SU-DHL-6 (cell line): ENCODE results near the gene B4GALT5.

Experiments
- H2AFZ ChIP-seq: fragments of 200-600 bp; sonication (generic); 2 replicates; pipeline ENCODE4 v1.6.1; 2014; ENCODE audit warnings: low read depth, mild to moderate bottlenecking, moderate library complexity, mixed read lengths, antibody characterized with exemption, low read length; ENCODE audit not compliant: severe bottlenecking
- H3F3A ChIP-seq: fragments of 200-600 bp; shearing (Covaris generic); 2 replicates; pipeline ENCODE4 v1.6.0; 2016; ENCODE audit warnings: antibody characterized with exemption, mild to moderate bottlenecking; ENCODE audit not compliant: insufficient read depth
- H3K27ac ChIP-seq: fragments of 200-600 bp; sonication (generic); 2 replicates; pipeline ENCODE4 v1.5.1; 2016; ENCODE audit warnings: low read depth, mild to moderate bottlenecking, low read length, moderate library complexity, mixed read lengths
- H3K27me3 ChIP-seq: fragments of 200-600 bp; sonication (generic), shearing (Covaris generic); 2 replicates; pipeline ENCODE4 v1.6.0; 2014; ENCODE audit warnings: mild to moderate bottlenecking, low read length
- H3K36me3 ChIP-seq: fragments of 200-600 bp; sonication (generic); 2 replicates; pipeline ENCODE4 v1.6.1; 2014; ENCODE audit warnings: mild to moderate bottlenecking, low read length, mixed read lengths
- H3K4me2 ChIP-seq: fragments of 300-600, 200-600 bp; shearing (Covaris generic), sonication (generic); 2 replicates; pipeline ENCODE4 v1.6.0; 2014; ENCODE audit warnings: low read length, low read depth, mild to moderate bottlenecking; ENCODE audit not compliant: poor library complexity, severe bottlenecking
- H3K4me3 ChIP-seq: fragments of 200-600 bp; sonication (generic); 2 replicates; pipeline ENCODE4 v1.5.1; 2014; ENCODE audit warnings: antibody characterized with exemption, low read length, mild to moderate bottlenecking, mixed read lengths; ENCODE audit not compliant: insufficient read depth, poor library complexity, severe bottlenecking
- H3K79me2 ChIP-seq: fragments of 200-600 bp; sonication (generic); 2 replicates; pipeline ENCODE4 v1.6.1; 2014; ENCODE audit warnings: mild to moderate bottlenecking, low read length, moderate library complexity; ENCODE audit not compliant: insufficient read depth
- H3K9ac ChIP-seq: fragments of 200-600 bp; sonication (generic); 2 replicates; pipeline ENCODE4 v1.7.0; 2014; ENCODE audit warnings: mild to moderate bottlenecking, low read length
- H3K9me2 ChIP-seq: fragments of 200-600 bp; sonication (generic); replicated peaks from 2 replicates; pipeline ENCODE4 v1.6.1; 2014; ENCODE audit warnings: low read length; ENCODE audit not compliant: insufficient read depth
- H3K9me3 ChIP-seq: fragments of 200-600 bp; sonication (generic); 2 replicates; pipeline ENCODE4 v1.6.1; 2014; ENCODE audit warnings: low read length, mixed read lengths; ENCODE audit not compliant: insufficient read depth
- H4K20me1 ChIP-seq: fragments of 200-600 bp; sonication (generic); 2 replicates; pipeline ENCODE4 v1.6.1; 2014; ENCODE audit warnings: low read depth, mild to moderate bottlenecking, antibody characterized with exemption, low read length, moderate library complexity, mixed read lengths
- CTCF ChIP-seq: fragments of 200-600 bp; sonication (generic); IDR thresholded peaks from one replicate; pipeline ENCODE4 v1.5.1; 2017; ENCODE audit warnings: antibody characterized with exemption, mild to moderate bottlenecking, low read length, moderate library complexity; ENCODE audit not compliant: insufficient read depth, poor library complexity, severe bottlenecking
- EZH2phosphoT487 ChIP-seq: fragments of 200-600 bp; sonication (generic), shearing (Covaris generic); conservative IDR thresholded peaks from 2 replicates; pipeline ENCODE4 v1.6.1; 2018; ENCODE audit warnings: mild to moderate bottlenecking, antibody characterized with exemption, low read length, moderate library complexity, mixed read lengths

Gene B4GALT5

GRCh38 chr20:49700411-49701185, 13.1 kb downstream of the B4GALT5 start:
- no peaks in the 10 kb centered on the region for H3K27me3 ChIP-seq
- no peak overlapping the region for H2AFZ ChIP-seq
- TF ChIP-seq EZH2phosphoT487, result no peak
- H3K9me3 ChIP-seq, result no peaks in the 10 kb centered on the region
- peak overlapping the region; percentile 46 for H3K9ac ChIP-seq
- no peaks in the 10 kb centered on the region for H3K36me3 ChIP-seq
- H3K4me3 ChIP-seq, result peak overlapping the region; percentile 8
- H4K20me1 ChIP-seq, result peaks cover 11% of the 10 kb centered on the region
- peaks cover 96% of the 10 kb centered on the region for H3K79me2 ChIP-seq
- H3F3A ChIP-seq, result peaks cover 61% of the 10 kb centered on the region
- peak overlapping the region; percentile 81 for H3K4me2 ChIP-seq
- no peaks in the 10 kb centered on the region for H3K9me2 ChIP-seq
- peak overlapping the region; percentile 90 for H3K27ac ChIP-seq

- H3K27ac ChIP-seq, result peak overlapping the region; percentile 90
- H3F3A ChIP-seq, result peaks cover 57% of the 10 kb centered on the region
- no peaks in the 10 kb centered on the region for H3K36me3 ChIP-seq
- TF ChIP-seq CTCF, result no peak
- no peak for TF ChIP-seq EZH2phosphoT487
- H3K4me2 ChIP-seq, result peak overlapping the region; percentile 81
- H3K27me3 ChIP-seq, result no peaks in the 10 kb centered on the region
- H2AFZ ChIP-seq, result no peak overlapping the region
- H4K20me1 ChIP-seq, result peaks cover 13% of the 10 kb centered on the region
- no peaks in the 10 kb centered on the region for H3K9me2 ChIP-seq
- H3K9me3 ChIP-seq, result no peaks in the 10 kb centered on the region
- peak overlapping the region; percentile 4 for H3K4me3 ChIP-seq
- peak overlapping the region; percentile 30 for H3K9ac ChIP-seq
- peaks cover 97% of the 10 kb centered on the region for H3K79me2 ChIP-seq
These were observed 14.3 kb downstream of the B4GALT5 start for GRCh38 chr20:49699200-49699992.

GRCh38 chr20:49698477-49698876, 15.2 kb downstream of the B4GALT5 start:
- no peaks in the 10 kb centered on the region for H3K36me3 ChIP-seq
- no peaks in the 10 kb centered on the region for H3K27me3 ChIP-seq
- peaks cover 18% of the 10 kb centered on the region for H4K20me1 ChIP-seq
- H3K9me3 ChIP-seq, result no peaks in the 10 kb centered on the region
- no peak overlapping the region for H2AFZ ChIP-seq
- peaks cover 48% of the 10 kb centered on the region for H3F3A ChIP-seq
- H3K4me2 ChIP-seq, result peak overlapping the region; percentile 81
- TF ChIP-seq EZH2phosphoT487, result no peak
- peak overlapping the region; percentile 90 for H3K27ac ChIP-seq
- peak overlapping the region; percentile 6; the same call in 1 of the 2 replicates for H3K9ac ChIP-seq
- peaks cover 97% of the 10 kb centered on the region for H3K79me2 ChIP-seq
- no peaks in the 10 kb centered on the region for H3K9me2 ChIP-seq
- no peak overlapping the region for H3K4me3 ChIP-seq

- peak overlapping the region; percentile 81 for H3K4me2 ChIP-seq
- H3K9ac ChIP-seq, result peak overlapping the region; percentile 5; the same call in 1 of the 2 replicates
- peaks cover 42% of the 10 kb centered on the region for H3F3A ChIP-seq
- no peak overlapping the region for H3K4me3 ChIP-seq
- H3K36me3 ChIP-seq, result no peaks in the 10 kb centered on the region
- peaks cover 100% of the 10 kb centered on the region for H3K79me2 ChIP-seq
- no peaks in the 10 kb centered on the region for H3K9me2 ChIP-seq
- TF ChIP-seq CTCF (no peak), EZH2phosphoT487 (no peak)
- no peak overlapping the region for H2AFZ ChIP-seq
- peaks cover 29% of the 10 kb centered on the region for H4K20me1 ChIP-seq
- no peaks in the 10 kb centered on the region for H3K9me3 ChIP-seq
- H3K27ac ChIP-seq, result peak overlapping the region; percentile 58
- no peaks in the 10 kb centered on the region for H3K27me3 ChIP-seq
These were observed 16.6 kb downstream of the B4GALT5 start for GRCh38 chr20:49697071-49697470.
